ENCODE results near the gene SDK1.

DNA sequence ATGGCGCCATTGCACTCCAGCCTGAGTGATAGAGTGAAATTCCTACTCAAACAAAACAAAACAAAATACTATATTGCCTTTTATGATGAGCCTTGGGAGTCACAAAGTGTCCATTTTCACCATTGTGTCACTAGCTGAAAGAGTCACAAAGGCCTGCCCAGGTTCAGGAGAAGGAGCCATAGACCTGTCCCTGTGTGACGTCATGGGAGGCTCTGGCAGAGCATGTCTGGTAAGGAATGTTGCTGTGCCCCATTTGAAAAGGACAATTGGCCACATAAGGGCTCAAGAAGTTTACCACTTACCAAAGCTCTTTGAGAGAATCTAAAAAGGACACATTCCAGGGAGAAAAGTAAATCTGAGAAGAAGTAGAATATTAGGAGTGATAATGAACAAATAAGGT lies 367.7 kb downstream of the SDK1 start:
- TF ChIP-seq EZH2 (IDR thresholded peaks at IDR 0.05; ENCODE audit: borderline replicate concordance, control insufficient read depth, low read depth, low read length) (no peak), FOXM1 (IDR thresholded peaks at IDR 0.05; ENCODE audit: low read depth, low read length) (no peak)
- TF ChIP-seq, protein P1, sequence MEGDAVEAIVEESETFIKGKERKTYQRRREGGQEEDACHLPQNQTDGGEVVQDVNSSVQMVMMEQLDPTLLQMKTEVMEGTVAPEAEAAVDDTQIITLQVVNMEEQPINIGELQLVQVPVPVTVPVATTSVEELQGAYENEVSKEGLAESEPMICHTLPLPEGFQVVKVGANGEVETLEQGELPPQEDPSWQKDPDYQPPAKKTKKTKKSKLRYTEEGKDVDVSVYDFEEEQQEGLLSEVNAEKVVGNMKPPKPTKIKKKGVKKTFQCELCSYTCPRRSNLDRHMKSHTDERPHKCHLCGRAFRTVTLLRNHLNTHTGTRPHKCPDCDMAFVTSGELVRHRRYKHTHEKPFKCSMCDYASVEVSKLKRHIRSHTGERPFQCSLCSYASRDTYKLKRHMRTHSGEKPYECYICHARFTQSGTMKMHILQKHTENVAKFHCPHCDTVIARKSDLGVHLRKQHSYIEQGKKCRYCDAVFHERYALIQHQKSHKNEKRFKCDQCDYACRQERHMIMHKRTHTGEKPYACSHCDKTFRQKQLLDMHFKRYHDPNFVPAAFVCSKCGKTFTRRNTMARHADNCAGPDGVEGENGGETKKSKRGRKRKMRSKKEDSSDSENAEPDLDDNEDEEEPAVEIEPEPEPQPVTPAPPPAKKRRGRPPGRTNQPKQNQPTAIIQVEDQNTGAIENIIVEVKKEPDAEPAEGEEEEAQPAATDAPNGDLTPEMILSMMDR (IDR thresholded peaks at IDR 0.05 in 2 of 3, conservative IDR thresholded peaks at IDR 0.05 in 1 of 3; ENCODE audit: control insufficient read depth in 2 of 3, extremely low read depth in 1 of 3, insufficient read depth in 1 of 3, low read depth in 3 of 3, low read length in 3 of 3), result no peak
- TF ChIP-seq, protein P2, sequence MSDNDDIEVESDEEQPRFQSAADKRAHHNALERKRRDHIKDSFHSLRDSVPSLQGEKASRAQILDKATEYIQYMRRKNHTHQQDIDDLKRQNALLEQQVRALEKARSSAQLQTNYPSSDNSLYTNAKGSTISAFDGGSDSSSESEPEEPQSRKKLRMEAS (IDR thresholded peaks at IDR 0.05; ENCODE audit: low read depth, low read length), result no peak

All from GM12878 (cell line).